WI38 (cell line): ENCODE measurements around the gene C1orf159.

Source experiments
- H3K4me3 ChIP-seq: 2 replicates; pipeline ENCODE4 v1.5.1; 2011; ENCODE audit warnings: low read depth, mild to moderate bottlenecking, control low read depth, low read length
- CTCF ChIP-seq: IDR thresholded peaks from 2 replicates; pipeline ENCODE4 v1.5.1; 2012; ENCODE audit warnings: low read depth, mild to moderate bottlenecking, control low read depth, low read length

Gene C1orf159

GRCh38 chr1:1042835-1043234 is 73.1 kb downstream of the C1orf159 start:
- H3K4me3 ChIP-seq: no peak overlapping the region
- TF ChIP-seq CTCF: no peak

DNA sequence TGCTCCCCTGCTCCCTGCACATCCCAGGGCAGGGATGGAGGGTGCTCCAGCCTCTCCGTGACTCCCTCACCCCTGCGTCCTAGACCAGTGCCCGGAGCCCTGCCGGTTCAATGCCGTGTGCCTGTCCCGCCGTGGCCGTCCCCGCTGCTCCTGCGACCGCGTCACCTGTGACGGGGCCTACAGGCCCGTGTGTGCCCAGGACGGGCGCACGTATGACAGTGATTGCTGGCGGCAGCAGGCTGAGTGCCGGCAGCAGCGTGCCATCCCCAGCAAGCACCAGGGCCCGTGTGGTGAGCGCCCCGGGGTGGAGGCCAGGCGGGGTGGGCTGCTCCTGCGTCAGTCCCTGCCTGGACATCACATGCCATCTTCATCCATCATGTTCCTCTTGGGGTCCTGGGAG is 74.0 kb downstream of the C1orf159 start:
- no peak for TF ChIP-seq CTCF
- no peak overlapping the region for H3K4me3 ChIP-seq

DNA sequence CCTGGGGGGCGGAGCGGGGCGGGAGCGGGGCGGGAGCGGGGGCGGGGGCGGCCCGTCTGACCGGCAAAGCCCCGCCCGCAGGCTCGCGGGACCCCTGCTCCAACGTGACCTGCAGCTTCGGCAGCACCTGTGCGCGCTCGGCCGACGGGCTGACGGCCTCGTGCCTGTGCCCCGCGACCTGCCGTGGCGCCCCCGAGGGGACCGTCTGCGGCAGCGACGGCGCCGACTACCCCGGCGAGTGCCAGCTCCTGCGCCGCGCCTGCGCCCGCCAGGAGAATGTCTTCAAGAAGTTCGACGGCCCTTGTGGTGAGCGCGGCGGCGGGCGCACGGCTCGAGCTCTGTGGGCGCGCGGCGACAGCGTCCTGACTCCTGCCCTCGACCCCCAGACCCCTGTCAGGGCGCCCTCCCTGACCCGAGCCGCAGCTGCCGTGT is 74.8 kb downstream of the C1orf159 start:
- no peak for TF ChIP-seq CTCF
- no peak overlapping the region for H3K4me3 ChIP-seq

DNA sequence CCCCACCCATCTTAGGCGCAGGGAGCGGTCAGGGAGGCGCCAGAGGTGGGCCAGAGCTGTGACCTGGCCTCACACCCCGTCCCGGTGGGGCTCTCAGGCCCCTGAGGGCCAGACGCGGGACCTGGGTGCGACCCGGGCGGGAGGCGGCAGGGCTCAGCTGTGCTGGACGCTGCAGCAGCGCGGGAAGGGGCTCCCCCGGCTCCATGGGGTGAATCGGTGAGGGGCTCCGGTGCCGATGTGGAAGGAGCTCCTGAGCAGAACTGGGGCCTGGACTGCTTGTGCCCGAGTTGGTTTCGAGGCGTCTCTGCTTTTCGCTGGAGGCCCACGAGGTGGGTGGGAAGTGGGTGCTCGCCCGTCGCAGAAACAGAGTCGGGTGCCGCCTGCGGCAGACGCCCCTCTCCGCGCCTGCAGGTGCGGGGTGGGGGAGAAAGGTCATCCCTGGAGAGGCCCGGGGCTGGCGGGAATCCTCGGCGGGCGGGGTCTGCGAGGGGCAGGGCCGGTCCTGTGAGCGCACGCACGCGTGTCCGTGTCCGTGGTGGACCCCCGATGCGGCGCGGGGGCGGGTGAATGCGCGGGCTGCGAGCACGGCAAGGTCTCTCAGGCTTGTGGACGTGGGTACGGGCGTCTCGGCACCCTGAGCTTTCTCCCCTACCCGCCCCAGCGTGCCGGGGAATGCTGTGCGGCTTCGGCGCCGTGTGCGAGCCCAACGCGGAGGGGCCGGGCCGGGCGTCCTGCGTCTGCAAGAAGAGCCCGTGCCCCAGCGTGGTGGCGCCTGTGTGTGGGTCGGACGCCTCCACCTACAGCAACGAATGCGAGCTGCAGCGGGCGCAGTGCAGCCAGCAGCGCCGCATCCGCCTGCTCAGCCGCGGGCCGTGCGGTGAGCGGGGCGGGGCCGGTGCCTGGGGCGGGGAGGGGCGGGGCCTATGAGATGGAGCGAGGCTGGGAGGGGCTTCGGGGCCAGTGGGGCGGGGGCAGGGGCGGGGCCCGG is 75.6 kb downstream of the C1orf159 start:
- peak overlapping the region; percentile 42 for H3K4me3 ChIP-seq
- peak; percentile 4; the same call in 1 of the 2 replicates for TF ChIP-seq CTCF

DNA sequence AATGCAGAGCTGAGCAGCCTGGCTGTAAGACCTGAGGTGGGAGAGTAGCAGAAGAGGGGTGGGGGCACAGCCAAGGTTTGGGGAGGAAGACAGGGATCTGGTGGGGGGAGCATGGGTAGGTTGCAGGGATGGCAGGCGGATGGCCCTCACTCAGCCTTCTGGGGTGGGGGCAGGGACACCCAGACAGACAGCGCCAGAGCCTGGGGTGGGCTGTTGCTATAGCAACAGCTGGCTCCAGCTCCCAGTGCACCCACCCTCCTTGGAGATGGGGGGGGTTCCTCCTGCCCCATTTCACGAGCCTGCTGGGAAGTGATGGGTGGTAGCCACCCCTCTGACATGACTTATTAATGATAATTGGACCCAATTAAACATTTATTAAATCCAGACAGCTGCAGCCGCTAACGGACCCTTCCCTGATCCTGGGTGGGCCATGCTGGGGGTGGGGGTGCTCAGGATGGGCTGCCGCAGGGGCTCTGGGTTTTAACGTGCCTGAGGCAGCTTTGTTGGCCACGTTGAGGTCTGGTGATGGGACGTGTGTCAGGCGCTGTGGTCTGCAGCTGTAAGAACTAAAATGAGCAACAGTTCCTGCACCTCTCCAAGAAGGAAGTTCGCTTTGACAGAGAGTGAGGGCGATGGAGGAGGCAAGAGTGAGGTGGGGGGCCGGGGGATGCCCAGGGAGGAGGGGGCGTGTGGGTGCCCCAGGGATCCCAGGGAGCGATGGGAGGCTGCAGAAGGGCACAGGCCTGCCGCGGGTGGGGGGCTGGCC is 76.6 kb downstream of the C1orf159 start:
- TF ChIP-seq CTCF: no peak
- no peak overlapping the region for H3K4me3 ChIP-seq

GRCh38 chr1:1038694-1039093 is 77.2 kb downstream of the C1orf159 start:
- no peak for TF ChIP-seq CTCF
- no peak overlapping the region for H3K4me3 ChIP-seq
